Measurements from ENCODE around the gene MBD2. TPM values are rescaled to one million over a fixed set of nuclear protein-coding genes. Genes with fewer than 3 reads are reported as not detected.
A peak's percentile ranks its signal among the peaks of the same experiment; 100 is the strongest.
"Not testable (repeated sequence)": the region's sequence is repeated elsewhere in the genome, so short reads cannot be mapped to it uniquely, and the experiment has no call there.

Gene MBD2
- total RNA-seq, 1 experiment from 2014 or later, result 79.7 TPM

DNA sequence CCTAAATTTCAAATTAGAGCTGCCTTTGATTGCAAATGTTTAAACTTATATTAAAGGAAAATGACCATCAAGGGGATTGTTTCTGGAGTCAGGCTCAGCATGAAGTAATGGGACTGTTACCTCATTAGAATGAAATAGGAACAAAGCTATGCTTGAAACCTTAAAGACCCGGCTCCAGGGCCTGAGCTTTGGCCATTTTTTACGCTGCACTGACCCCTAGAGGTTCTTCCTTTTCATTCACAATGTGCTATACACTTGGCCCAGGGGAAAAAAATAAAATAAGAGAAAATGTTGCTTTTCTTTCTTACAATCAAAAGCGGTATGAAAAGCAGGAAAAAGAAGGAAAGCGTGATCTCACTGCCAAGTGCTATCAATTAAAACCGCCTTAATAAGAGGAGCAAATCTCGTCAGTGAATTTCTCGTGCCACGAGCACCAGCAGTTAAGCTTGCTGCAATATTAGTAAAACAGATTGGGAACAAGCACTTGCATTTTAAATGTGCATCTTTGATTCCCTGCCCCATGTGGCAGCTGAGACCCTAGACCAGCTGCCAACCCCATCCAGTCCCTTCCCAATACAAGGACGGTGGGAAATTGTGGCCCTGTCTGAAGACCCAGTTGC lies 96.6 kb downstream of the MBD2 start:
- TF ChIP-seq CTCF (conservative IDR thresholded peaks at IDR 0.05; ENCODE audit: low read depth, low read length) (peak; percentile 62), EZH2 (IDR thresholded peaks at IDR 0.05; ENCODE audit: borderline replicate concordance, low read depth, low read length, poor library complexity, severe bottlenecking) (no peak)
- ChIA-PET CTCF (interaction anchor here (0.5 to 1.0 kb wide), 3 partner anchors 8 to 429 kb away, joined by 5 to 10 read pairs (median 6); no protein-coding TSS in a partner anchor), POLR2A (ENCODE audit: low non-redundant PET) (no interaction called here)
- BruUV-seq (replicated peaks), result no TSS peak
- H3K4me1 ChIP-seq (ENCODE audit: insufficient read depth, low read length, poor library complexity, severe bottlenecking), result peaks cover 3% of the 10 kb centered on the region
- DNase-seq (ENCODE audit: low spot score), result peak; percentile 66
- H3K9me3 ChIP-seq (ENCODE audit: low read depth, low read length, poor library complexity, severe bottlenecking), result no peaks in the 10 kb centered on the region
- no peaks in the 10 kb centered on the region for H3K27me3 ChIP-seq (replicated peaks; ENCODE audit: insufficient read depth, low read depth, low read length, poor library complexity)
- intact Hi-C loops (cut with micrococcal nuclease; ENCODE audit: unreplicated experiment), result loop anchor here (5.0 kb wide), 1 partner anchor 556 kb away; no protein-coding TSS in a partner anchor
- H3K4me3 ChIP-seq (ENCODE audit: low read depth, low read length, poor library complexity, severe bottlenecking), result no peak overlapping the region
- H3K36me3 ChIP-seq (ENCODE audit: insufficient read depth, low read length, poor library complexity, severe bottlenecking), result no peaks in the 10 kb centered on the region
- H3K27ac ChIP-seq (ENCODE audit: low read depth, low read length, poor library complexity, severe bottlenecking), result no peak overlapping the region

DNA sequence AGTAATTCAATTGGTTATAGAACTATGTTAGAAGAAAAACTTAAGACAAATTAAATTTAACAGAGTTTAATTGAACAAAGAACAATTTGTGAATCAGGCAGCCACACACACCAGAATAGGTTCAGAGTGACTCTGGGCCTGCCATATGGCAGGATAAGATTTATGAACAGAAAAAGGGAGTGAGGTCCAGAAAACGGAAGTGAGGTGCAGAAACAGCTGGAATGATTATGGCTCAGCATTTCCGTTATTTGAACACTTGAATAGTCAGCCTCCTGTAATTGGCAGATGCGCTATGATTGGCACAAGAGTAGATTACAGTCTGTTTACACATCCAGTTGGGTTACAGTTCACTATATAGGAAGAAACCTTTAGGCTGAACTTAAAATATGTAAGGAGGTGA lies 99.0 kb downstream of the MBD2 start:
- H3K4me3 ChIP-seq (ENCODE audit: low read depth, low read length, poor library complexity, severe bottlenecking), result no peak overlapping the region
- no peak overlapping the region for H3K27ac ChIP-seq (ENCODE audit: low read depth, low read length, poor library complexity, severe bottlenecking)
- H3K27me3 ChIP-seq (replicated peaks; ENCODE audit: insufficient read depth, low read depth, low read length, poor library complexity), result no peaks in the 10 kb centered on the region
- no peaks in the 10 kb centered on the region for H3K9me3 ChIP-seq (ENCODE audit: low read depth, low read length, poor library complexity, severe bottlenecking)
- CTCF ChIA-PET, result no interaction called here
- POLR2A ChIA-PET (ENCODE audit: low non-redundant PET), result no interaction called here
- peaks cover 3% of the 10 kb centered on the region for H3K4me1 ChIP-seq (ENCODE audit: insufficient read depth, low read length, poor library complexity, severe bottlenecking)
- TF ChIP-seq EZH2 (IDR thresholded peaks at IDR 0.05; ENCODE audit: borderline replicate concordance, low read depth, low read length, poor library complexity, severe bottlenecking) (no peak), CTCF (conservative IDR thresholded peaks at IDR 0.05; ENCODE audit: low read depth, low read length) (no peak)
- peak; percentile 72 for DNase-seq (ENCODE audit: low spot score)
- intact Hi-C loops (cut with micrococcal nuclease; ENCODE audit: unreplicated experiment), result loop anchor here (5.0 kb wide), 1 partner anchor 553 kb away; no protein-coding TSS in a partner anchor
- no peaks in the 10 kb centered on the region for H3K36me3 ChIP-seq (ENCODE audit: insufficient read depth, low read length, poor library complexity, severe bottlenecking)
- BruUV-seq (replicated peaks), result no TSS peak

DNA sequence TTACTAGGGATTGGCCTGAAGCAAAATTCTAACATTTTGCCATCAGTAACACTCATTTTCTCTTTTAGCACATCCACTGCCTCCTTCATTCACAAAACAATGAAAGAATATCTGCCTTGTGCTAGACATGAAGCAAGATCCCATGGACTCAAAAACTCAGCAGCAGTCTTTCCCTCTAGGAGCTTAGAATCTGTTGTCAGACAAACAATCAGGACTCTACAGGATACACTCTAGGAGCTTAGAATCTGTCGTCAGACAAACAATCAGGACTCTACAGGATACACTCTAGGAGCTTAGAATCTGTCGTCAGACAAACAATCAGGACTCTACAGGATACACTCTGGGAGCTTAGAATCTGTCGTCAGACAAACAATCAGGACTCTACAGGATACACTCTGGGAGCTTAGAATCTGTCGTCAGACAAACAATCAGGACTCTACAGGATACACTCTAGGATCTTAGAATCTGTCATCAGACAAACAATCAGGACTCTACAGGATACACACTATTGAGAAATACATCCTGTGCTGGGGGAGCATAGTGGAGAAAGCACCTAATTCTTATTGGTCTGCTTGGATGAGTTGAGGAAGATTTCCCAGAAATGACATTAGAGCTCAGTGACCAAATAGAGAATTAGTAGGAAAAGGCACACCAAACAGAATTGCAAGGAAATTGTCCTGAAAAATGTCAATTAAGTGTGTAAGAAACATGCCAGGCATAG lies 100.6 kb downstream of the MBD2 start:
- H3K36me3 ChIP-seq (ENCODE audit: insufficient read depth, low read length, poor library complexity, severe bottlenecking); CTCF ChIA-PET; H3K27ac ChIP-seq (ENCODE audit: low read depth, low read length, poor library complexity, severe bottlenecking); H3K9me3 ChIP-seq (ENCODE audit: low read depth, low read length, poor library complexity, severe bottlenecking); H3K4me3 ChIP-seq (ENCODE audit: low read depth, low read length, poor library complexity, severe bottlenecking); H3K27me3 ChIP-seq (replicated peaks; ENCODE audit: insufficient read depth, low read depth, low read length, poor library complexity); intact Hi-C loops (cut with micrococcal nuclease; ENCODE audit: unreplicated experiment); DNase-seq (ENCODE audit: low spot score); H3K4me1 ChIP-seq (ENCODE audit: insufficient read depth, low read length, poor library complexity, severe bottlenecking); POLR2A ChIA-PET (ENCODE audit: low non-redundant PET); BruUV-seq (replicated peaks): not testable (repeated sequence)
